HG02798 (cell line): ENCODE results near the gene BIRC2.

Experiments used
- ATAC-seq: cut with Tn5 transposase; IDR thresholded peaks from one replicate; pipeline ENCODE4 v1.9.1; 2021; ENCODE audit warnings: mild to moderate bottlenecking; ENCODE audit not compliant: unreplicated experiment, poor library complexity

BIRC2 gene

GRCh38 chr11:102426000-102426399 lies 79.0 kb downstream of the BIRC2 start:
- ATAC-seq, result no peak

- ATAC-seq, result no peak
Observed at GRCh38 chr11:102426570-102426969, 79.6 kb downstream of the BIRC2 start.

- no peak for ATAC-seq
Observed at GRCh38 chr11:102427068-102427467, 80.1 kb downstream of the BIRC2 start.
